ENCODE data around the gene RPL15.

DNA sequence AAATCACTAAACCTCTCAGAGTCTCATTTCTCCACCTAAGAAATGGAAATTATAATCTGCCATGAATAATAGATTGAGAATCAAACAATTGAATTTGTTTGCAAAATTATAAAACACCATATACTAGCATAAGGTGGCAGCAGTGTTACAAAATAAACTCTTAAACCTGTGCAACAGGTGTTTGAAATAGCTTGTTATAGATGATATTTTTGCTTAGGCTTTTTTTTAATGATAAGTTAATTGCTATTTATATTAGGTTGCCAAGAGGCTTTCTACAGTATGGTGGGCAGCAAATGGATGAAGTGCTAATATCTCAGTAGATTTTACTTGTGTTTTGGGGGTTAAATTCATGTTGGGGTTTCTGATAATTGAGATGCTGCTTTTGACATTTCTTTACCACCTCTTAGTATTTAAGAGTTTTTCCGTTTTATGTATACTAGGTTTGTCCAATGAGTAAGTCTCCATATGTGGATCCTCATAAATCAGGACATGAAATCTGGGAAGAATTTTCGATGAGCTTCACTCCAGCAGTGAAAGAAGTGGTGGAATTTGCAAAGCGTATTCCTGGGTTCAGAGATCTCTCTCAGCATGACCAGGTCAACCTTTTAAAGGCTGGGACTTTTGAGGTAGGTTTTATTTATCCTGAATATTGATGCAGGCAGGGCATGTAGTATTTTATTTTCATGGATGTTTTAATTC is 47.8 kb downstream of the RPL15 start:
- no peak for TF ChIP-seq EZH2 (IDR thresholded peaks at IDR 0.05)
- no peak for TF ChIP-seq EZH2phosphoT487 (IDR thresholded peaks at IDR 0.05)
